HG02973 (cell line): ENCODE results near the gene AFM.

Source experiments
- ATAC-seq: cut with Tn5 transposase; IDR thresholded peaks from one replicate; pipeline ENCODE4 v1.9.1; 2021; ENCODE audit warnings: moderate library complexity; ENCODE audit not compliant: unreplicated experiment

The AFM gene

GRCh38 chr4:73481358-73481757 lies at the start of gene AFM:
TSS of gene AFM (plus strand) at chr4:73481745. CDS start at chr4:73481776, 31 bp downstream.
- ATAC-seq: no peak

- ATAC-seq: no peak
Observed at GRCh38 chr4:73431813-73432168, 49.8 kb upstream of the AFM start.

- no peak for ATAC-seq
Observed at GRCh38 chr4:73432169-73433000, 49.2 kb upstream of the AFM start.

GRCh38 chr4:73433140-73433539 lies 48.4 kb upstream of the AFM start:
- no peak for ATAC-seq

GRCh38 chr4:73434311-73434710 lies 47.2 kb upstream of the AFM start:
- ATAC-seq: peak; percentile 71

- ATAC-seq: no peak
Observed at GRCh38 chr4:73435984-73436383, 45.6 kb upstream of the AFM start, which contains the start of gene AFP. TSS of gene AFP (plus strand) at chr4:73436221. CDS start at chr4:73436263, 42 bp downstream.

GRCh38 chr4:73436674-73437557 lies 44.6 kb upstream of the AFM start:
- ATAC-seq: no peak

- no peak for ATAC-seq
Observed at GRCh38 chr4:73437558-73437956, 44.0 kb upstream of the AFM start.

GRCh38 chr4:73438048-73438447 lies 43.5 kb upstream of the AFM start:
- ATAC-seq: no peak

GRCh38 chr4:73438582-73439215 lies 42.8 kb upstream of the AFM start:
- no peak for ATAC-seq

GRCh38 chr4:73439445-73439844 lies 42.1 kb upstream of the AFM start:
- no peak for ATAC-seq

- no peak for ATAC-seq
Observed at GRCh38 chr4:73439991-73440390, 41.6 kb upstream of the AFM start.

GRCh38 chr4:73440653-73441052 lies 40.9 kb upstream of the AFM start:
- ATAC-seq: no peak

- ATAC-seq: no peak
Observed at GRCh38 chr4:73442275-73442674, 39.3 kb upstream of the AFM start.

- ATAC-seq: no peak
Observed at GRCh38 chr4:73443224-73443623, 38.3 kb upstream of the AFM start.

- ATAC-seq: no peak
Observed at GRCh38 chr4:73445383-73446335, 35.9 kb upstream of the AFM start.

GRCh38 chr4:73446336-73446938 lies 35.1 kb upstream of the AFM start:
- ATAC-seq: peak; percentile 99

GRCh38 chr4:73447671-73448070 lies 33.9 kb upstream of the AFM start:
- ATAC-seq: no peak

- ATAC-seq: no peak
Observed at GRCh38 chr4:73448448-73449203, 32.9 kb upstream of the AFM start.
